Measurements from ENCODE around the gene WFIKKN1.

Gene WFIKKN1

GRCh38 chr16:677316-678190 is 46.8 kb downstream of the WFIKKN1 start:
- intact Hi-C loops (cut with DNase I): no loop called here
- no peak for DNase-seq

- DNase-seq: no peak
- intact Hi-C loops (cut with DNase I): no loop called here
These were observed 47.5 kb downstream of the WFIKKN1 start for GRCh38 chr16:678209-678857.

GRCh38 chr16:678858-679813 is 48.4 kb downstream of the WFIKKN1 start:
- intact Hi-C loops (cut with DNase I): no loop called here
- DNase-seq: peak in 39 of 42 donors; percentile 39 to 81 (median 60)

GRCh38 chr16:679814-680624 is 49.2 kb downstream of the WFIKKN1 start, which contains the start of gene STUB1:
Gene STUB1 (plus strand): TSS chr16:680410. CDS start chr16:680526, 116 bp downstream.
- intact Hi-C loops (cut with DNase I): no loop called here
- peak; percentile 57 to 96 (median 89) for DNase-seq

- intact Hi-C loops (cut with DNase I): no loop called here
- no peak for DNase-seq
These were observed 49.8 kb downstream of the WFIKKN1 start for GRCh38 chr16:680625-680945.

GRCh38 chr16:680967-681745 is 50.4 kb downstream of the WFIKKN1 start:
- DNase-seq: no peak
- intact Hi-C loops (cut with DNase I): no loop called here

- intact Hi-C loops (cut with DNase I): no loop called here
- DNase-seq: no peak
These were observed 51.1 kb downstream of the WFIKKN1 start for GRCh38 chr16:681746-682427.

- intact Hi-C loops (cut with DNase I): no loop called here
- no peak for DNase-seq
These were observed 52.0 kb downstream of the WFIKKN1 start for GRCh38 chr16:682493-683395.

GRCh38 chr16:683396-684070 is 52.7 kb downstream of the WFIKKN1 start:
- intact Hi-C loops (cut with DNase I): no loop called here
- no peak for DNase-seq
